ENCODE measurements around the gene PGM1. TPM values are rescaled to one million over a fixed set of nuclear protein-coding genes. Genes with fewer than 3 reads are reported as not detected.

The PGM1 gene
- polyA plus RNA-seq (2012; ENCODE audit: insufficient read depth, insufficient read length, low read depth), result 5.8 TPM

DNA sequence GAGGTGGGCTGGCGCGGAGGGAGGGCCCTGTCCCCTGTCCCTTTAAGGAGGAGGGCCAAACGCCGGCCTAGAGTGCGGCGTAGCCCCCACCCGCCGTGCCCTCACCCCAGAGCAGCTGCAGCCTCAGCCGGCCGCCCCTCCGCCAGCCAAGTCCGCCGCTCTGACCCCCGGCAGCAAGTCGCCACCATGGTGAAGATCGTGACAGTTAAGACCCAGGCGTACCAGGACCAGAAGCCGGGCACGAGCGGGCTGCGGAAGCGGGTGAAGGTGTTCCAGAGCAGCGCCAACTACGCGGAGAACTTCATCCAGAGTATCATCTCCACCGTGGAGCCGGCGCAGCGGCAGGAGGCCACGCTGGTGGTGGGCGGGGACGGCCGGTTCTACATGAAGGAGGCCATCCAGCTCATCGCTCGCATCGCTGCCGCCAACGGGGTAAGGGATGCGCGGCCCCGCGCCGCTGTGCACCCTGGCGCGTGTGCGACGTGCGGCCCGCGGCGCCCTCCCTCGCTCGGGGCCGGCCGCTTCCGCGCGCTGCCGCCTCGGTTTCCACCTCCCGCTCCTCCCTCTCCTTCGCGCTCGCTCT lies at the start of gene PGM1:
Gene PGM1 (plus strand): TSS at position 109 of the 583 bp plus-strand sequence. CDS start 78 bp downstream, at position 187.
- TF ChIP-seq, protein P1, sequence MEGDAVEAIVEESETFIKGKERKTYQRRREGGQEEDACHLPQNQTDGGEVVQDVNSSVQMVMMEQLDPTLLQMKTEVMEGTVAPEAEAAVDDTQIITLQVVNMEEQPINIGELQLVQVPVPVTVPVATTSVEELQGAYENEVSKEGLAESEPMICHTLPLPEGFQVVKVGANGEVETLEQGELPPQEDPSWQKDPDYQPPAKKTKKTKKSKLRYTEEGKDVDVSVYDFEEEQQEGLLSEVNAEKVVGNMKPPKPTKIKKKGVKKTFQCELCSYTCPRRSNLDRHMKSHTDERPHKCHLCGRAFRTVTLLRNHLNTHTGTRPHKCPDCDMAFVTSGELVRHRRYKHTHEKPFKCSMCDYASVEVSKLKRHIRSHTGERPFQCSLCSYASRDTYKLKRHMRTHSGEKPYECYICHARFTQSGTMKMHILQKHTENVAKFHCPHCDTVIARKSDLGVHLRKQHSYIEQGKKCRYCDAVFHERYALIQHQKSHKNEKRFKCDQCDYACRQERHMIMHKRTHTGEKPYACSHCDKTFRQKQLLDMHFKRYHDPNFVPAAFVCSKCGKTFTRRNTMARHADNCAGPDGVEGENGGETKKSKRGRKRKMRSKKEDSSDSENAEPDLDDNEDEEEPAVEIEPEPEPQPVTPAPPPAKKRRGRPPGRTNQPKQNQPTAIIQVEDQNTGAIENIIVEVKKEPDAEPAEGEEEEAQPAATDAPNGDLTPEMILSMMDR (IDR thresholded peaks at IDR 0.05; ENCODE audit: low read depth, low read length), result no peak
- Histone ChIP-seq H3K4me1 (no peaks in the 10 kb centered on the region), H3K27me3 (no peaks in the 10 kb centered on the region), H3K36me3 (no peaks in the 10 kb centered on the region), H3K4me3 (ENCODE audit: low read depth, low read length) (peak within 1 kb of the TSS; percentile 70), H3K9me3 (no peaks in the 10 kb centered on the region)
- DNase-seq, result peak; percentile 67

DNA sequence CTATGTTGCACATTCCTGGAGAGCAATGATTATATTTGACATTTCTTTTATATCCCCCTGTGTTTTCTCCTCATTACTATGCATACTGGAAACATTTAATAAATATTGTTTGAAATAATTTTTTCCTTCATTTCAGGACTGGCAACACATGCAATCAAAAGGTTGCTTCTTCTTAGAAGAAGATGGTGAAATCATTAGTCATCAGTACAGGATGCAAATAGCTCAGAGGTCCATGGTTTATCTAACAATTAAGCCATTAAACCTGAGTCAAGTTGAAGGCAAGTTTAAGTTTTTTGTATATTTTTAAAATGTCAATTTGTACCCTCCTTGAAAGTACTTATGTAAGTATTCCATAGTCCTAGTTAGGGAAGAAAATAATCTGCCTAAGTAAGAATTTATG lies 47.4 kb upstream of the PGM1 start:
- Histone ChIP-seq H3K27me3 (no peaks in the 10 kb centered on the region), H3K4me1 (no peaks in the 10 kb centered on the region), H3K9me3 (no peaks in the 10 kb centered on the region), H3K4me3 (ENCODE audit: low read depth, low read length) (no peak overlapping the region), H3K36me3 (no peaks in the 10 kb centered on the region)
- TF ChIP-seq, protein P1 (IDR thresholded peaks at IDR 0.05; ENCODE audit: low read depth, low read length), result no peak
- DNase-seq, result no peak

DNA sequence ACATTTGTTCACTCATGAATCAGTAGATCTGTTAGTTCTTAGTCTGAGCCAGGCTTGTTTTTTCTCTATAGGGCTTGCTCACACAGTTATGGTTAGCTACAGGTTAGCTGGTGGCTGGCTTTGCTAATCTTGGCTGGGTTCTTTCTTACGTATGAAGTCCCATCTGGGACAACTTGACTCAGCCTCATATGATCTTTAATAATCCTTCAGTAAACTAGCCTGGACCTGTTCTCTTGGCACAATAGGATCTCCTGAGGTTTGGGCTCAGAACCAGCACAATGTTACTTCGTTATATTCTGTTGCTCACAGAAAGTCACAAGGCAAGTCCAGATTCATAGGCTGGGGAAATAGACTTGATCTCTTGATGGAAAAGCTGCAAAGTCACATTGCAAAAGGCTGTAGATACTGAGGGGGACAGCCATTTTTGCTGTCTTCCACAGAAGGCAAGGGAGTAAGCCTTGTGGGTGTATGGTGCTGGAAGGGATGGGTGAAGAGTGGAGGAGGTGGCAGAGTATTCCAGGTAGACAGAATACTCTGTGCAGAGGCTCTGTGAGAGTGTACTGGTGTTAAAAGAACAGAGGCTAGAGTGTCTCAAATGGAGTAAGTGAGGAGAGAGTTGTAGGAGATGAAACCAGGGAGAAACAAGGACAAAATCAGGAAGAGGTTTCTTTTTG lies 45.5 kb upstream of the PGM1 start:
- Histone ChIP-seq H3K27me3 (no peaks in the 10 kb centered on the region), H3K9me3 (no peaks in the 10 kb centered on the region), H3K4me1 (no peaks in the 10 kb centered on the region), H3K36me3 (no peaks in the 10 kb centered on the region), H3K4me3 (ENCODE audit: low read depth, low read length) (no peak overlapping the region)
- DNase-seq, result no peak
- TF ChIP-seq, protein P1 (IDR thresholded peaks at IDR 0.05; ENCODE audit: low read depth, low read length), result no peak

DNA sequence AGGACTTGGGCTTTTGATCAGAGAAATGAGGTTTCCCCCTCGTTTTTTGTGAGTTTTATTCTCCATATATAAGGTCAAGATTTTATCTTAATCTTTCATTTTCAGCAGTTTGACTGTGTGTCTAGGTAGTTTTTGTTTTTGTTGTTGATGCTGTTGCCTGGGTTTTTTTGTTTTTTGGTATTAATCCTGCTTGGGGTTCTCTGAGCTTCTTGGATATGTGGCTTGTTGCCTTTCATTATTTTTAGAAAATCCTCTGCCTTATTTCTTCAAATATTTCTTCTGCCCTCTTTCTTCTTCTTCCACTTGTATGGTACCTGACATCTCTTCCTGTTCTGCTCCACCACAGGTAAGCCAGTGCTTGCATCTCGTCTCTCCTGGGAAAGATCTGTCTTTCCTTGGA lies 44.9 kb upstream of the PGM1 start:
- no peaks in the 10 kb centered on the region for H3K4me1 ChIP-seq
- TF ChIP-seq, protein P1 (IDR thresholded peaks at IDR 0.05; ENCODE audit: low read depth, low read length), result no peak
- H3K36me3 ChIP-seq, result no peaks in the 10 kb centered on the region
- H3K9me3 ChIP-seq, result no peaks in the 10 kb centered on the region
- H3K27me3 ChIP-seq, result no peaks in the 10 kb centered on the region
- H3K4me3 ChIP-seq (ENCODE audit: low read depth, low read length), result no peak overlapping the region
- DNase-seq, result no peak

DNA sequence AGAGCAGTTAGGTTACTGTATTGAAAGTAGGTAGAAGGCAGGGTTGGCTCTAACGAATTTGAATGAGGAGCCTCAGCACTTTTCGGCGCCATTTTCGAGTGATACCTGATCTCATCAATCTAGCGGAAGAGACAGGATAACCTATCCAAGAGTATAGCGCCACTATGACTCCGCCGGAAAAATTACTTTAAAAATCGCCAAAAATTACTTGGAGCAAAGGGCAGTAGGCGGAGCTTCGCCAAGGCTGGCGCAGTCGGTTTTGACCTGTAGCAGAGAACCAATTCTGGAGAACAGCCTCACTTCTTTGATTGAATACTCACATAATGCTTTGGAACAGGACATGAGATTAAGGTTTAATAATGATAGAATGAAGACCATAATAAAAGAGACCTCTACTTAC lies 44.3 kb upstream of the PGM1 start:
- TF ChIP-seq, protein P1 (IDR thresholded peaks at IDR 0.05; ENCODE audit: low read depth, low read length), result no peak
- no peak for DNase-seq
- Histone ChIP-seq H3K4me3 (ENCODE audit: low read depth, low read length) (no peak overlapping the region), H3K36me3 (no peaks in the 10 kb centered on the region), H3K9me3 (no peaks in the 10 kb centered on the region), H3K27me3 (no peaks in the 10 kb centered on the region), H3K4me1 (no peaks in the 10 kb centered on the region)

DNA sequence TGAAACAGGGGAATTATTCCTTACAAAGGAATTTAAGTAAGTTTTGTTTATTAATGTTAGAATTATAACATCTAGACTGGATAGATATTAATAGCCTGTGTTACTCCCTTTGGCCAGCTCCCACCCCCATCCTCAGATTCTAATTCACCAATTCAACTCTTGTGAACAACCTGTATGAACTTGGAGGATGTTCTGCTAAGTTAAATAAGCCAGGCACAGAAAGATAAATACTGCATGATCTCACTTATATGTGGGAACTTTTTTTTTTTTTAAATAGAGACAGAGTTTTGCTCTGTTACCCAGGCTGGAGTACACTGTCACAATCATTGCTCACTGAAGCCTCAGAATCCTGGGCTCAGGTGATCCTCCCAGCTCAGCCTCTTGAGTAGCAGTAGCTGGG lies 37.7 kb upstream of the PGM1 start:
- Histone ChIP-seq H3K36me3 (no peaks in the 10 kb centered on the region), H3K4me1 (no peaks in the 10 kb centered on the region), H3K4me3 (ENCODE audit: low read depth, low read length) (no peak overlapping the region), H3K9me3 (no peaks in the 10 kb centered on the region), H3K27me3 (no peaks in the 10 kb centered on the region)
- DNase-seq, result no peak
- TF ChIP-seq, protein P1 (IDR thresholded peaks at IDR 0.05; ENCODE audit: low read depth, low read length), result no peak

Measured in BE2C (cell line).